GM10266 (cell line): ENCODE results near the gene GJA4.

ENCODE experiments used
- DNase-seq: peaks from one replicate; pipeline ENCODE4 v3.0.0; 2012; ENCODE audit errors: extremely low spot score
- CTCF ChIP-seq: IDR thresholded peaks from 2 replicates; pipeline ENCODE4 v1.5.1; 2012; ENCODE audit warnings: mild to moderate bottlenecking, low read depth; ENCODE audit not compliant: control insufficient read depth, insufficient read depth; ENCODE audit errors: missing control alignments

The GJA4 gene

GRCh38 chr1:34758751-34759150 lies 34.0 kb upstream of the GJA4 start:
- DNase-seq, result no peak
- no peak for TF ChIP-seq CTCF

GRCh38 chr1:34759503-34760357 lies 33.1 kb upstream of the GJA4 start, which contains the start of gene GJB4:
Gene GJB4, plus strand, starts transcription at chr1:34759740. Its CDS starts 1,515 bp downstream, at chr1:34761255.
- no peak for TF ChIP-seq CTCF
- no peak for DNase-seq

- TF ChIP-seq CTCF, result no peak
- no peak for DNase-seq
Measured at GRCh38 chr1:34761176-34761761, 31.5 kb upstream of the GJA4 start.

- no peak for DNase-seq
Measured at GRCh38 chr1:34761776-34762307, 31.0 kb upstream of the GJA4 start.

GRCh38 chr1:34762474-34763141 lies 30.2 kb upstream of the GJA4 start:
- DNase-seq, result no peak
- no peak for TF ChIP-seq CTCF

More at GRCh38 chr1:34761776-34762307, 31.0 kb upstream of the GJA4 start:
- TF ChIP-seq CTCF, result no peak

GRCh38 chr1:34763142-34763781 lies 29.5 kb upstream of the GJA4 start:
- no peak for DNase-seq
- no peak for TF ChIP-seq CTCF
